NB4 (cell line): ENCODE data around the gene FAM184A.

Source experiments
- MAX ChIP-seq: IDR thresholded peaks from 2 replicates; pipeline ENCODE4 v1.6.1; 2011; ENCODE audit warnings: low read depth, low read length
- POLR2A ChIP-seq: IDR thresholded peaks from 2 replicates; pipeline ENCODE4 v1.6.1; 2011; ENCODE audit warnings: mild to moderate bottlenecking; ENCODE audit not compliant: insufficient read length; ENCODE audit errors: extremely low read depth
- TF ChIP-seq, protein P1 (sequence below): IDR thresholded peaks from one replicate; pipeline ENCODE4 v1.5.1; 2012; ENCODE audit warnings: low read depth, low read length

DNA sequence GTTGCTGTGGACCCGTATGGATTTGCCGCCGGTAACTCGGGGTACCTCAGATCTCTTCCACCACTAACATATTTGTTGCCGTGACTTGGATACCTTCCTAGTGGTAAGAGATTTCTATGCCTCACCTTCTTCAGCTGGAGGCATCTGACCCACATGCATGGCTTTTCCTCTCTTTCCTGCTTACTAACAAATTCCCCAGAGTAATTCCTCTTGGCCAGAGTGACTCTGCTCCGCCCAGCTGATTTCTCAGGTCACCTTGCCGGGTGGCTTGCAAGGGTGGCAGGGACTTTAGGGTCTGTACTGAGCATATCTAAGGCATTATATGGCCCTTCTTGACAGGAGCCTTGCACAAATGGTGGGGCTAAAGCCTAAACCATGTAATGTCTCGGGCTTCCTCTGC is 38.2 kb downstream of the FAM184A start:
- TF ChIP-seq POLR2A (no peak), MAX (no peak)
- TF ChIP-seq, protein P1, sequence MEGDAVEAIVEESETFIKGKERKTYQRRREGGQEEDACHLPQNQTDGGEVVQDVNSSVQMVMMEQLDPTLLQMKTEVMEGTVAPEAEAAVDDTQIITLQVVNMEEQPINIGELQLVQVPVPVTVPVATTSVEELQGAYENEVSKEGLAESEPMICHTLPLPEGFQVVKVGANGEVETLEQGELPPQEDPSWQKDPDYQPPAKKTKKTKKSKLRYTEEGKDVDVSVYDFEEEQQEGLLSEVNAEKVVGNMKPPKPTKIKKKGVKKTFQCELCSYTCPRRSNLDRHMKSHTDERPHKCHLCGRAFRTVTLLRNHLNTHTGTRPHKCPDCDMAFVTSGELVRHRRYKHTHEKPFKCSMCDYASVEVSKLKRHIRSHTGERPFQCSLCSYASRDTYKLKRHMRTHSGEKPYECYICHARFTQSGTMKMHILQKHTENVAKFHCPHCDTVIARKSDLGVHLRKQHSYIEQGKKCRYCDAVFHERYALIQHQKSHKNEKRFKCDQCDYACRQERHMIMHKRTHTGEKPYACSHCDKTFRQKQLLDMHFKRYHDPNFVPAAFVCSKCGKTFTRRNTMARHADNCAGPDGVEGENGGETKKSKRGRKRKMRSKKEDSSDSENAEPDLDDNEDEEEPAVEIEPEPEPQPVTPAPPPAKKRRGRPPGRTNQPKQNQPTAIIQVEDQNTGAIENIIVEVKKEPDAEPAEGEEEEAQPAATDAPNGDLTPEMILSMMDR = no peak
